Stimulated activated CD8-positive, alpha-beta memory T cell treated with anti-CD3 and anti-CD28 coated beads, Interleukin-15, amount 100 ng/mL, for 4 hours (primary cell): ENCODE results near the gene CLEC9A.

Experiments used
- DNase-seq, 2 donors: peaks; one replicate each; pipeline ENCODE4 v3.0.0-alpha.2; 2020; ENCODE audit warnings: low read depth in 2 of 2

CLEC9A gene

GRCh38 chr12:10110256-10110844 lies 79.9 kb downstream of the CLEC9A start:
- no peak for DNase-seq

DNA sequence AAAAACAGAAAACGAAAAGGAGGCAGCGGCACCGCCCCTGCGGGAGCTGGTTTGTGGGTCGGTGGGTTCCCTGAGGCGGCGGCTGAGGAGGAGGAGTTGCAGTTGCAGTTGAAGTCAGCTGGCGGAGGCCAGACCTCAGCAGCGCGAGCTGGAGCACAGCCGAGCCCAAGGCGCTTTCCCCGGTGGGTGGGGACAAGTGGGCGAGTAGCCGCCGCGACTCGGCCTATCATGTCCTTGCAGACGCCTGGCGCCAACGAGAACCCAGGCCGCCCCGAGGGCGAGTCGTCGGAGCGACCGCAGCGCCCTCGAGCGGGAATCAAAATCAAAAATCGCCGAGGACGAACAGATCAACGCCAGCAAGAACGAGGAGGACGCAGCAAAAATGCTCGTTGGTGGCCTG lies 81.0 kb downstream of the CLEC9A start:
- DNase-seq: no peak

DNA sequence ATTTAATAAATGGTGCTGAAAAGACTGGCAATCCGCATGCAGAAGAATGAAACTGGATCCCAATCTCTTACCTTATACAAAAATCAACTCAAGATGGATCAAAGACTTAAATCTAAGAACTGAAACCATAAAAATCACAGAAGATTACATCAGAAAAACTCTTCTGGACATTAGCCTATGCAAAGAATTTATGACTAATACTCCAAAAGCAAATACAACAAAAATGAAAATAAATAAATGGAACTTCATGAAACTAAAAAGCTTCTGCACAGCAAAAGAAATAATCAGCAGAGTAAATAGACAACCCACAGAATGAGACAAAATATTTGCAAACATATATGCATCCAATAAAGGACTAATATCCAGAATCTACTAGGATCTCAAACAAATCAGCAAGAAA lies 82.6 kb downstream of the CLEC9A start:
- DNase-seq: no peak

DNA sequence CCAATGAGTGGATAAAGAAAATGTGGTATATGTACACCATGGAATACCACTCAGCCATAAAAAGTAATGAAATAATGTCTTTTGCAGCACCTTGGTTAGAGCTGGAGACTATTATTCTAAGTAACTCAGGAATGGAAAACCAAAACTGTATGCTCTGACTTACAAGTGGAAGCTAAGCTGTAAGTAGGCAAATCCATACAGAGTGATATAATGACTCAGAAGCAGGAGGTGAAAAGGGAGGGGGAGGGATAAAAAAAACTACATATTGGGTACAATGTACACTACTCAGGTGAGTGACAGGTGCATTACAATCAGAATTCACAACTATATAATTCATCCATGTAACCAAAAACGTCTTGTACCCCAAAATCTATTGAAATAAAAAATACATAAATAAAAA lies 83.4 kb downstream of the CLEC9A start:
- DNase-seq: no peak

- DNase-seq: no peak
Observed at GRCh38 chr12:10115311-10115710, 84.8 kb downstream of the CLEC9A start.
